OCI-LY3 (cell line): ENCODE data around the gene GNG11.

Source experiments
- CTCF ChIP-seq: fragments of 200-600, 300-600 bp; sonication (generic); IDR thresholded peaks from 2 replicates; pipeline ENCODE4 v1.5.1; 2014; ENCODE audit warnings: antibody characterized with exemption, low read length, low read depth
- EZH2phosphoT487 ChIP-seq: fragments of 200-600 bp; shearing (Covaris generic); IDR thresholded peaks from 2 replicates; pipeline ENCODE4 v1.6.1; 2018; ENCODE audit warnings: antibody characterized with exemption, mixed run types, low read depth

- no peak for TF ChIP-seq EZH2phosphoT487
- TF ChIP-seq CTCF, result no peak
Observed at GRCh38 chr7:93958216-93958615, 36.7 kb downstream of the GNG11 start.
